ENCODE data around the gene IL13RA1.
"Not testable (repeated sequence)": the region's sequence is repeated elsewhere in the genome, so short reads cannot be mapped to it uniquely, and the experiment has no call there.

Gene IL13RA1

DNA sequence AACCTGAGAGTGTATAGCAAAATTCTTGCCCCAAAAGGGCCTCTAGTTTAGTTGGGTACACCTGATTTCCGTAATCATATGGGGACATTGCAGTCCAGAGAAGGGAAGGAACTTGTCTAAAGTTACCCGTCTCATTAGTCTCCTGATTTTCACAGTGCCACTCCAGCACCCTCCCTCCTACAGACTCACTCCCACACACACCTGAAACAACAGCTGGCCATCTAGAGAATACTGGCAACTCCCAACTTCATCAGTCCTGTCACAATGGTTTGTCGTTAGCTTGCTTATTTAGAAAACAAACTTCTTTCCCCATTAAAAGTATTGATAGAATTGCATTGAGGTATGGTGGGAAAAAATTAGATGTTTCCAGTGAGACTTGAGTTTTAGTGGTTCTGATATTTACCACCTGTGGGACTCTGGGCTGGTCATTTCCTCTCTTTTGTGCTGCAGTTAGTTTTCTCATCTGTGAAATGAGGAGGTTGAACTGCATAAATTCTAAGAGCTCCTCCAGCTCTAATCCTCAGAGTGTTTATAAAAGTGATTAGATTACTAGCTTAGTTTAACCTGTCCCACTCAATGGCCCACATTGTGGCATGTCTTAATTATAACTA lies 1.7 kb downstream of the IL13RA1 start:
- DNase-seq = no peak

DNA sequence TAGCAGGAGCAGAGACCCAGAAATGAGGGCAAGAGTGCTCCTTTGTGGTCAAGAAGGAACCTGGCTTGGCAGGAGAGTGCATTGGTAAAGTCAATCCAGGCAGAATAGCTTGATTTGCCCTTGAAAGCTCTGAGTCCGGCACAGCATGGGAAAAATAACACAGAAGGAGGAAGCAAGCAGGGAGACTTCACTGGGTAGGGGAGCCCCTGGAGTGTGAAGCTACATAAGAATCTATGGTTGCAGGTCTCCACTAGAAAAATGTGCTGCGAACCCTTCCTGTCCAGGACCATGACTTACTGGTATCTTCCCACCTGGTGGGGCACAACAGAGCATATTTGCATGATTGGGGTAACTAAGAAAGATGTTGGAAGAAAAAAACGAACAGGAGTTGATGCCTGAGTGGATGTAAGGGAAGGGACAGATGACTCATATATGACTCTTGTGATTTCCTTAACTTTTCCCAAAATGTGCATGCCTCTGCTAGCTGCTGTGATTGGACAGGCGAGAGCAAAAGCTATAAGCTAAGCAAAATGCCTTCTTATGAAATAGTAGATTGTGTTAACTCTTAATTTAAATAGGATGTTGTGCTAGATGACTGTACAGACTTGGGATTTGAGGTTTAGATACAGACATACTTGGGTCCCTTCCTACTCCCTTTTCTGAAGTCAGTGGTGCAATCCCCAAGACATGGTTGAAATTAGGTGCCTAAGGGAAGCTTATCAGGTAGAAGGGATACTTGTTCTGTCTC lies 3.3 kb downstream of the IL13RA1 start:
- DNase-seq = peak; percentile 88

DNA sequence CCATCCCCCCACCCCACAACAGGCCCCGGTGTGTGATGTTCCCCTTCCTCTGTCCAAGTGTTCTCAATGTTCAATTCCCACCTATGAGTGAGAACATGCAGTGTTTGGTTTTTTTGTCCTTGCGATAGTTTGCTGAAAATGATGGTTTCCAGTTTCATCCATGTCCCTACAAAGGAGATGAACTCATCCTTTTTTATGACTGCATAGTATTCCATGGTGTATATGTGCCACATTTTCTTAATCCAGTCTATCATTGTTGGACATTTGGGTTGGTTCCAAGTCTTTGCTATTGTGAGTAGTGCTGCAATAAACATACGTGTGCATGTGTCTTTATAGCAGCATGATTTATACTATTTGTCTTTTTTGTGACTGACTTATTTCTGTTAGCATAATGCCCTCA lies 5.1 kb downstream of the IL13RA1 start:
- DNase-seq = not testable (repeated sequence)

DNA sequence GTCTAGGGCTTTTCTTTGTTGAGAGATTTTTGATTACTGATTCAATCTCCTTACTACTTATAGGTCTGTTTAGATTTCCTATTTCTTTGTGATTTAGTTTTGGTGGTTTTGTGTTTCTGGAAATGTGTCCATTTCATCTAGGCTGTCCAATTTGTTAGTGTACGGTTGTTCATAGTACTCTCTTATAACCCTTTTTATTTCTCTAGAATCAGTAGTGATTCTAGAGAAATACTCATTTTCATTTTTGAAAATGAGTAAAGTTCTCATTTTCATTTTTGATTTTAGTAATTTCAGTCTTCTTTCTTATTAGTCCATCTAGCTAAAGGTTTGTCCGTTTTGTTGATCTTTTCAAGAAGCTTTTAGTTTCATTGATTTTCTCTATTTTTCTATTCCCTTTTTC lies 7.5 kb downstream of the IL13RA1 start:
- DNase-seq = no peak

DNA sequence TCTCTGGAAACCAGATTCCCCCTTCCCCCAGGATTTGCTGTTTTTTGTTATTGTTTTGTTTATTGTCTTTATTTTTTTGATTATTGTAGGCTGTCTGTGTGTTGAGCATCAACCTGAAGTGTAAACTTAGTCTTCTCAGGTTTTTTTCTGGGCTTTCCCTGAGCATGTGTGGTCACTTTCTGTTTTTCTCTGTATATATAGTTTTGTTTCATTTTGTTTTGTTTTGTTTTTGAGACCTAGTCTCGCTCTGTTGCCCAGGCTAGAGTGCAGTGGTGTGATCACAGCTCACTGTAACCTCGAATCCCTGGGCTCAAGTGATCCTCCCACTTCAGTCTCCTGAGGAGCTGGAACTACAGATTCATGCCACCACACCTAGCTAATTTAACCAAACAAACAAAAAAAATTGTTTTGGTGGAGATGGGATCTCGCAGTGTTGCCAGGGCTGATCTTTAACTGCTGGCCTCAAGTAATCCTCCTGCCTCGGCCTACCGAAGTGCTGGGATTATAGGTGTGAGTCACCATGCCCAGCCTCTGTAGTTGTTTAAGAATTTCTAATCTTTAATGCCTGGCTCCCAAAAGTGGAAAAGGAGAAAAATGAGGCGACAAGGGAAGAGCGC lies 9.1 kb downstream of the IL13RA1 start:
- no peak for DNase-seq

DNA sequence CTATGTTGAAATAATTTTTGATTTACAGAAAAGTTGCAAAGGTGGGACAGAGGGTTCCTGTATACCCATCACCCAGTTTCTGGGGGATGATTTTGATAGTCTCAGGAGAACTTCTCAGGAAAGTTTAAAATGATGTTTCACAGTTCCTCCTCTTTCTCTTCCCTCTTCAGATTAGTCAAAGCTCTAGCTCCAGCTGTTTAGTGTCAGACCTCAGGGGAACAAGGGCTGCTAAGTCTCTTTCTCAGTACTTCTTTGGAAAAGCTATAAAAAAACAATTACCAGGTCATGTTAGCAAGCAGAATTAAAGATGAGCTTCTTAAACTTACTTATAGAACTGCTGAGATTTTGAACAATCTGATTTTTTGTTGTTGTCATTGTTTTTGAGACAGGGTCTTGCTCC lies 12.2 kb downstream of the IL13RA1 start:
- no peak for DNase-seq

DNA sequence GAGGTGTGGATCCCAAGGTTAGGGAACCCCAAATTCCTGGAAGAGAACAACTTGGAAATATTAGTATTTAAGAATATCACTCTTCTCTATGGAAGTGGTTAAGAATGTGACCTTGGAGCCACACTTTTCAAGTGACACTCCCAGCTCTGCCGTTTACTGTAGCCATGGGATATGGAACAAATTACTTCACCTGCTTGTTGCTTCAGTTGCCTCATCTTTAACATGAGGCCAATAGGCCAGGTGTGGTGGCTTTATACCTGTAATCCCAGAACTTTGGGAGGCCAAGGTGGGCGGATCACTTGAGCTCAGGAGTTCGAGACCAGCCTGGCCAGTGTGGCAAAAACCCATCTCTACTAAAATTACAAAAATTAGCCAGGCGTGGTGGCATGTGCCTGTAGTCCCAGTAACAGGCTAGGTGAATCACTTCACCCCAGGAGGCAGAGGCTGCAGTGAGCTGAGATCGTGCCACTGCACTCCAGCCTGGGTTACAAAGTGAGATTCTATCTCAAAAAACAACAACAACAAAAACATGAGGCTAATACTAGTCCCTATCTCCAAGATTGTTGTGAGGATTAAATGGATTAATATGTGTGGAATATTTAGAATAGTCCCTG lies 13.0 kb downstream of the IL13RA1 start:
- DNase-seq = no peak

DNA sequence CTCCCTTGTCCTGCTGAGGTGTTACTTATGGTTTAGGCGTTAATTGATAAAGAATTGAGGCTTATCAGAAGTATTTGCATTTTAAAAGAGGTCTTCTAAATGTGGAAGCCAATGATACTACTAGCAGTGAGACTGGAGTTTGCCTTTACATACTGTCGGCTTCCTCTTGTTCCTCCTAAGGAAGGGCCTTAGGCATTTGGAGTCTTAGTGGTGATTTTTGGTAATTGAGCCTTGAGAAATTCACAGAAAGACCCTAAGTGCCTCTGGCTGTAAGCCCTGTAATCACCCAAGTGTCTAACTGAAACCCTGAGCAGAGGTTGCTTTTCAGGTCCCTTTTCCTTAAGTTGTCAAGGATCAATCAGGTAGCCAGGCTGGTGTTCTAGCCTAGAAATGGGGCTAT lies 14.8 kb downstream of the IL13RA1 start:
- no peak for DNase-seq

DNA sequence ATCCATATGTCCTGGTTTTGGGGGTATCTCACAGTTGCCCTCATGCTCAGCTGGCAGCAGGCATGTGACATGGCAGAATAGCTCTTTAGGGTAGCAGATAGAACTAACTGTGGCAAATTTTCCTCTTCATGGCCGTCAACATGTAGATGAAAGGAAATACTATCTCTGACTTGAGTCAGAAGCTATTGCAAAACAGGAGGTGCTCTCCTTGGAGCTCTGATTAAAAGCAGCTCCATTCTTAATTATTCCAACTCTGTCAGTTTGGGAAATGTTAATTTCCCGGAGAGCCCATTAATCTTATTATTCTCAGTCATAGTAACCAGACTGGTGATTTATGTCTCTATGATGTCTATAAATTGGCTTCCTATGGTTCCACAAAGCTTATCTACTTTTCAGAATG lies 18.2 kb downstream of the IL13RA1 start:
- no peak for DNase-seq

DNA sequence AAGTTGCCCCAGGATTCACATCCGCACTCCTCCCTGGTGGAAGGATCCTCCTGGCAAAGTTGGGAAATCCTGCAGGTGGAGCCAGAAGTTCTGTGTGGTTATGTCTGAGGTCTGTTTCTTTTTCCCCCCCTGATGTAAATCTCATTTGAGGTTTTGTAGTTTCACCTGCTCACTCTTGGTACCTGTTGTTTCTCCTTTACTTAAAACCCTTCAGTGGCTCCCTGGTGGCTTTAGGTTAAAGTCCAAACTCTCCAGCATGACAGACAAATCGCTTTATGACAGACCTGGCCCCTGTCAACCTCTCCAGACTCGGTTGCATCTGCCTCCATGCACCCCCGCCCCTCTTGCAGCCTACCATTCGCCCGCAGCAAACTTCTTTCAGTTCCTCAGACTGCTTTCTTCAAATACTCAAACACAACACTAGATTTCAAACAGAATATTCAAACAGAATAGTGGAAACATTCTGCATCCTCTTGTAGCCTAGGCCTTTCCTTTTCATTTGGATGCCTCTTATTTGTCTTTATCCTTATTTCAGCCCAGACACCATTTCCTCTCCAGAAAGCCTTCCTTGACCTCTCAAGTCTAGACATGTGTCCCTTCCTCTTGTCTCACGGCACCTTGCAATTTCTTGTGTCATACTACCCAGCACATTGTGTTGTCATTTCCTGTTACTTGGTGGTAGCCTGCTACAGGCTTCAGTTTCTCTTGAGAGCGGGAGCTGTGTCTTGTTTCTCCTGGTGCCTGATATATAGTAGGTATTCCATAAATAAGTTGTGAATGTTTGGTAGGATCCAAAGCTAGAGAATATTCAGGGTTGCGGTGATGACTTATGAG lies 24.8 kb downstream of the IL13RA1 start:
- DNase-seq = no peak

DNA sequence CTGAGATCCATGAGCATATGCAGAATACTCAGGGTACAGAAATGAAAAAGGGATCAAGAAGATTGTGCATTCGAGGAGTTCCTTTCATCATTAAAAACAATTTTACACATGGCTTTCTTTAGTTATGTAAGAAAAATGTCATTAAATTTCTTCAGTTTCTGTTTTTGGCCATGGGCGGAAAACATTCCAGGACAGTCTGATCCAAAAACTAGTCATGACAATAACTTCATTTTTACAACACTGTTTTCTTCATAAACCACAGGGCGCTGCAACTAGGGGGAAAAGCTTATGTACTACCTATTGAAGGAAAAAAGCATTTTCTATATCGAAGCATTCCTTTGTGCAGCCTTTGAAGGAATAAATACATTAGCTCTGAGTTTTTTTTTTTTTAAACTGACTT lies 28.2 kb downstream of the IL13RA1 start:
- DNase-seq = no peak

DNA sequence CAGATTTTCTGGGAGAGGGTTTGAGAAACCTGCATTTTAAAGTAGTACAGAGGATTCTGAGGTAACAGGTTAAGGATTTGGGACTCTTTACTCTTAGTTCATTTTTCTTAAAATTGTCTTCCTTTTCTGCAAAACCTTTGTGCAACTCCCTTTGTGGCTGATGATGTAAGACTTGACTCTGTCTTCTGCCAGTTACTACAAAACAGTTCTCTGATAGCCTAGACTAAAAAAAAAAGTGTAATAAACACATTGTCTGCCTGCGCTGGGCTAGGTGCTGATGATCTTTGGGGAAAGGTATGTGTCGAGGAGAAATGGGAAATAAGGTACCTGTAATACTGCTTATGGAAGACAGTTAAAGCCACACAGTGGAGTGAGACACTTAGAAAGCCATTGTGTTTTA lies 28.7 kb downstream of the IL13RA1 start:
- no peak for DNase-seq

DNA sequence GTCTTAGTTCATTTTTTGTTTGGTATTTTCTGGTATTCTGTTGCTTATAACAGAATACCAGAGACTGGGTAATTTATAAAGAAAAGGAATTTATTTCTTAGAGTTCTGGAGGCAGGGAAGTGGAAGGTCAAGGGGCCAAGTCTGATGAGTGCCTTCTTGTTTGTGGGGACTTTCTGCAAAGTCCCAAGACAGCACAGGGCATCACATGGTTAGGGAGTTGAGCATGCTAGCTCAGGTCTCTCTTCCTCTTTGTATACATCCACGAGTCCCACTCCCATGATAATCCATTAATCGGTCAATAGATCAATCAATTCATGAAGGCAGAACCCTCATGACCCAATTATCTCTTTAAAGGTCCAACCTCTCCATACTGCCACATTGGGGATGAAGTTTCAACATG lies 31.1 kb downstream of the IL13RA1 start:
- no peak for DNase-seq

DNA sequence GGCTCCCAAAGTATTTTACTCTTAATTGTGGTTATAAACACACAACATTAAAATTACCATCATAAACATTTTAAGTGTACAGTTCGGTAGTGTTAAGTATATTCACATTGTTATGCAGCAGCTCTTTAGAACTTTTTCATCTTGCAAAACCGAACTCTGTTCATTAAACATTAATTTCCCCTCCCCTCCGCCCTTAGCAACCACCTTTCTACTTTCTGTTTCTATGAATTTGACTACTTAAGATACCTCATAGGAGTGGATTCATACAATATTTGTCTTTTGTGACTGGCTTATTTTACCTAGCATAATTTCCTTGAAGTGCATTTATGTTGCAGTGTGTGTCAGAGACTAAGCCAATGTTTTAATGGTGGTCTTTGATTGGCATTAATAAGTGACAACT lies 32.6 kb downstream of the IL13RA1 start:
- DNase-seq = no peak

DNA sequence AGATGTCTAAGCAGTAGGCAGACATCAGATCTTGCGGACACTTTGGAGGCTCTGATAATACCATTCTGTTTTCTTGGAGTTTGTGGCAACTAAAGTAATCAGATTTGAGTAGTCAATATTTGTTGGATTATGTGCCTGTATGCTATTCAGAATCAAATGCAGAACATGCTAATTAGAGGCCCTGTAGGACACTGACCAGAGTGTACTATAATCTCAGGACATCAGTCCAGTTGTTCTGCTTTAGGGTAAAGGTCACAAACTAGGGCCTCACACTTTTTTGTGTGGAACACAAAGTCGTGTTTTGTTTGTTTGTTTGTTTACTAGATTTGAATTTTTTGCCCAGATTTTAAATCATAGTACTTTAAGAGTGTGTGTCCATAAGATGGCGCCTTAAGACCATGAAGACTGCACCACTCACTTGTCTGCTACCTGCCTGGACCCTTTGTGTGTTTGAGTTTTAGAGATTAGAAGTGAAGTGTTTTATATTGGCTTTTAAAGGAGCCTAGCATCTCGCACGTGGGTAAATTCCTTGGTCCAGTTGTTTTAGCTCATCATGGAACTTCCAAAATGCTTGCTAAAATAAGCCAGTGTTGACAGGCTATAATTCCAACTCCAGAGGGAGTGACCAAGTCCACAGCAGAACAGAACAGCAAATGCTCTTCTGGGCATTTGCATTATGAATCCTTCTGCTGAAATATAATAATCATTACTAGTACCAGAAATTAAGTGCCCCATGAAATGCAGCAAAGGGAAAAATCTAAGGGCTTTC lies 34.7 kb downstream of the IL13RA1 start:
- DNase-seq = no peak

DNA sequence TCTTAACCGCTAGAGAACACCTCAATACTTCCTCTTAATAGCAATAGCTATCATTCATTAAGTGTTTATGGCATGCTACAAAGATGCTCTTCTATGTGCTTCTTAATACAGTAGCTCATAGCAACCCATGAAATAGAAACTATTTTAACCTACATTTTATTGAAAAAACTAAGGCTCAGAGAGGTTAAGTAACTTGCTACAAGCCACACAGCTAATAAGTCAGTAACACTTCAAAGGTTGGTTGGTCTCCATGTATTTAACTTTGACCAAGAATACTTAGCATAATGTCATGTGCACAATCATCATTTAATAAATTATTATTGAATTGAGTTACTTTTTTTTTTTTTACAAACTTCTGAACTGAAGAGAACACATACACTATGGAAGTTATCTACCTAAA lies 36.1 kb downstream of the IL13RA1 start:
- no peak for DNase-seq

DNA sequence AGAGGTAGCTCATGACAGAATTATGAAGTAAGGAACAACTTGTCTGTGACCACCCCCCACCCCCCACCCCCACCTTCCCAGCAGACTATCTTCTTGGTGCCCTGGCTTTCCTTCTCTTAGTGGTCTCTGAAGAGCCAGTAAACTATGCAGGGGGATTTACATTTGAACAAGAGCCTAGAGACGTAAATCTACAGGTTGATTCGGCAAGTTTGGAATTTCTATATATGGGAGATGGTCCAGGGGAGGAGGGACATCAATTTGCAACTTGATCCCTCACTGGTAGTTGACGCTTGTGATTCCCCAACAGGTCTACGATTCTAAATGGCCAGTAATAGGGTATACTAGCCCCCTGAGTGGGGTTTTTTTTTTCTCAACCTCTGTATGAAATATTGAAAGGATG lies 36.7 kb downstream of the IL13RA1 start:
- DNase-seq = no peak

DNA sequence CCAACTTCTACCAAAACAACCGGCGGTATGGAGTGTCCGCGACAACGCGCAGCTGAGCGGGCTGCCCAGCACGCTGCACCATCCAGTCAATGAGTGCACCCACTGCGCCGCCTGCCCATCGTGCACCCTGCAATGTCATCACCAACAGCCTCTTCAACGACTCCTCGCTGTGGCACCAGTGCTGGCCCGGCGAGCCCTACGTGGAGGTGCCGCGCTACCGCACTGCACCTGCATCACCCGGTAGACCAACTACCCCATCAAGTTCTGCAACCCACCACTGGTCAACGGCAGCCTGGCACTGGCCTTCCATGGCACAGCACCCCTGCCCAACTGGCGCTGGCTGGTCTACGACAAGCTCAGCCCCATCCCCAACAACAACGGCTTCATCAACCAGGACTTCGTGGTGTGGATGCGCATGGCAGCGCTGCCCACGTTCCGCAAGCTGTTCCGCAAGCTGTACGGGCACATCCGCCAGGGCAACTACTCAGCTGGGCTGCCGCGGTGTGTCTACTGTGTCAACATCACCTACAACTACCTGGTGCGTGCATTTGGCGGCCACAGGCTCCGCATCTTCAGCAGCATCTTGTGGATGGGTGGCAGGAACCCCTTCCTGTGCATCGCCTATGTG lies 42.8 kb downstream of the IL13RA1 start:
- DNase-seq = no peak

DNA sequence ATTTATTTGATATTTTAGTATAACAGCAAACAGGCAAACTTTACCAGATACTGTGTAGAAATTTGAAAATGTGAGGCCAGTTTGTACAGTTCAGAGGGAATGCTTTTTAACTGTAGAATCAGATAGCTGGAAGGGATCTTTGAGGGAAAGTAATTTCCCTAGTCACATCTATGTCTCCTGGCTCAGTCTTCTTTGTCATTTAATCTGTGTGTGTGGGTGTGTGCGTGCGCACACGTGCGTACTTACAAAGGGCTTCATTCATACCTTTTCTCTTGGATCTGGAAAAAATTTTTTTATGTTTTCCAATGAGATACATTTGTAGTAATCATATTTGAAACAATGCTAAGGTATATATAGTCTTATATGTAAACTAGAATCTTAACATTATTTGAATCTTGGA lies 44.6 kb downstream of the IL13RA1 start:
- no peak for DNase-seq

DNA sequence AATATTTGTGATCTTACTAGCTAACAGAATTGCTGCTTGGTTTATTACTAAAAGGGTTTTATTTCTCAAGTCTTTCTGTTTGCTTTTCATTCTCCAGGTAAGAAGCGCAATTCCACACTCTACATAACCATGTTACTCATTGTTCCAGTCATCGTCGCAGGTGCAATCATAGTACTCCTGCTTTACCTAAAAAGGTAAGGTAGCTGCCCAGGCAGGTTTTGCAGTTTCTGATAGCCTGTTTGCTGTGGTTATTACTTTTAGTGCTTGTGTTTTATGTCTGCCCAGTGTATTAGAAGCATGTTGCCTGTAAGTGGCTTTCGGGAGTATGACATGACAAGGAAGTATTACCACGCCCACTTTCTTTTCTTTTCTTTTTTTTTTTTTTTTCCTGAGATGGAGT lies 46.4 kb downstream of the IL13RA1 start:
- DNase-seq = no peak

DNA sequence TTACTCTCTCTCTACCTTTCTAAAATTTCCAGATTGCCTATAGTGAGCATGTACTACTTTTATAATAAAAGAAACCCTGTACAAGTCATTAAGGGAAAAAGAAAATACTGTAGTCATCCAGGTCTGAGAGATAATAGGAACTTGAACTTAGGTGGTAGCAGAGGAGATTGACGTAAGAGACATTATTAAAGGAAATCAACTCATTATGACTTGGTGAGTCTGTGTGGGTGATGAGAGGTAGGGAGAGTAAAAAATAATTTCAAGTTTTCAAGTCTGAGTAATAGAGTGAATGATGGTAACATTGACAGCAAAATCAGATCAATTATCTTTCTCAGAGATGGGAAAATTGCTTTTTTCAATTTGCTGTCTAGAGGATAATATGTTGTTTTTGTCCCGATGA lies 52.2 kb downstream of the IL13RA1 start:
- DNase-seq = no peak

DNA sequence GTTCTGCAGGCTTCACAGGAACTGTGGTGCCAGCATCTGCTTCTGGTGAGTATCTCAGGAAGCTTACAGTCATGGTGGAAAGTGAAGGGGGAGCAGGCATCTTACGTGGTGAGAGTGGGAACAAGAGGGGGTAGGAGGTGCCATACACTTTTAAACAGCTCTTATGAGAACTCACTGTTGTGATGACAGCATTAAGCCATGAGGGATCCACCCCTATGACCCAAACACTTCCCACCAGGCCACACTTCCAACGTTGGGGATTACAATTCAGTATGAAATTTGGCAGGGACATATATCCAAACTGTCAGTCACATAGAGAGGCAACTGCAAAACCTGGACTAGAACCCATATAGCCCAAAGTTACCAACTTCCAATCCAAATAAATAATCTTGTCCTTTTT lies 53.1 kb downstream of the IL13RA1 start:
- DNase-seq = no peak

Measured in fibroblast of skin of back (primary cell).